KBM-7 (cell line): ENCODE measurements around the gene CASS4.
A peak's percentile ranks its signal among the peaks of the same experiment; 100 is the strongest.
"Not testable (repeated sequence)": the region's sequence is repeated elsewhere in the genome, so short reads cannot be mapped to it uniquely, and the experiment has no call there.

ENCODE experiments used
- DNase-seq: peaks from one replicate; pipeline ENCODE4 v3.0.0-alpha.2; 2015
- in situ Hi-C: fragments of 300-500 bp; cut with MboI; formaldehyde crosslinking; loops from 2 replicates; pipeline ENCODE4 v1.14.3; 2020; ENCODE audit warnings: low sequenced_read_pairs, low pct_unique_long_range_greater_than_20kb, mixed read lengths

The CASS4 gene

GRCh38 chr20:56411759-56412472 lies at the start of gene CASS4:
CASS4 (plus strand) TSS chr20:56412260; CDS start chr20:56412459, 199 bp downstream.
- in situ Hi-C loops = no loop called here
- DNase-seq = peak; percentile 97

- in situ Hi-C loops = no loop called here
- DNase-seq = no peak
Observed at GRCh38 chr20:56362833-56363413, 49.1 kb upstream of the CASS4 start.

GRCh38 chr20:56363491-56363890 lies 48.6 kb upstream of the CASS4 start:
- no peak for DNase-seq

GRCh38 chr20:56368351-56369134 lies 43.5 kb upstream of the CASS4 start:
- in situ Hi-C loops = no loop called here
- DNase-seq = no peak

More at GRCh38 chr20:56363491-56363890, 48.6 kb upstream of the CASS4 start:
- in situ Hi-C loops = no loop called here

- in situ Hi-C loops = no loop called here
- DNase-seq = no peak
Observed at GRCh38 chr20:56369179-56369578, 42.9 kb upstream of the CASS4 start.

- DNase-seq = no peak
- in situ Hi-C loops = no loop called here
Observed at GRCh38 chr20:56371977-56372376, 40.1 kb upstream of the CASS4 start.

- DNase-seq = no peak
- in situ Hi-C loops = no loop called here
Observed at GRCh38 chr20:56372850-56373249, 39.2 kb upstream of the CASS4 start.

- peak; percentile 17 for DNase-seq
- in situ Hi-C loops = no loop called here
Observed at GRCh38 chr20:56373942-56374341, 38.1 kb upstream of the CASS4 start.

GRCh38 chr20:56376331-56376730 lies 35.7 kb upstream of the CASS4 start:
- DNase-seq = no peak
- in situ Hi-C loops = no loop called here

GRCh38 chr20:56378386-56378785 lies 33.7 kb upstream of the CASS4 start:
- in situ Hi-C loops = no loop called here
- no peak for DNase-seq

GRCh38 chr20:56380375-56380774 lies 31.7 kb upstream of the CASS4 start:
- DNase-seq = no peak
- in situ Hi-C loops = no loop called here

- no peak for DNase-seq
- in situ Hi-C loops = no loop called here
Observed at GRCh38 chr20:56381501-56381900, 30.6 kb upstream of the CASS4 start.

GRCh38 chr20:56382696-56383095 lies 29.4 kb upstream of the CASS4 start:
- in situ Hi-C loops = no loop called here

GRCh38 chr20:56383334-56383733 lies 28.7 kb upstream of the CASS4 start:
- in situ Hi-C loops = no loop called here

More at GRCh38 chr20:56382696-56383095, 29.4 kb upstream of the CASS4 start:
- no peak for DNase-seq

GRCh38 chr20:56385130-56385529 lies 26.9 kb upstream of the CASS4 start:
- in situ Hi-C loops = no loop called here
- DNase-seq = no peak

More at GRCh38 chr20:56383334-56383733, 28.7 kb upstream of the CASS4 start:
- no peak for DNase-seq

GRCh38 chr20:56386219-56386618 lies 25.8 kb upstream of the CASS4 start:
- in situ Hi-C loops = no loop called here
- no peak for DNase-seq

GRCh38 chr20:56388882-56389281 lies 23.2 kb upstream of the CASS4 start:
- DNase-seq = no peak
- in situ Hi-C loops = no loop called here

- in situ Hi-C loops = no loop called here
- DNase-seq = no peak
Observed at GRCh38 chr20:56389807-56390206, 22.3 kb upstream of the CASS4 start.

GRCh38 chr20:56390396-56390795 lies 21.7 kb upstream of the CASS4 start:
- DNase-seq, in situ Hi-C loops: not testable (repeated sequence)

GRCh38 chr20:56391037-56391436 lies 21.0 kb upstream of the CASS4 start:
- peak; percentile 33 for DNase-seq

More at GRCh38 chr20:56391037-56391436, 21.0 kb upstream of the CASS4 start:
- in situ Hi-C loops = no loop called here
